HepG2 (cell line): ENCODE measurements around the gene DCLRE1C. TPM values are rescaled to one million over a fixed set of nuclear protein-coding genes. Genes with fewer than 3 reads are reported as not detected.

Source experiments
- FOXO1 ChIP-seq: sonication (generic); formaldehyde crosslinking; IDR thresholded peaks from 2 replicates; pipeline ENCODE4 v1.4.0; 2020; ENCODE audit warnings: missing genetic modification reagents
- HIVEP1 ChIP-seq: sonication (generic); formaldehyde crosslinking; IDR thresholded peaks from 2 replicates; pipeline ENCODE4 v1.4.0; 2020; ENCODE audit warnings: mild to moderate bottlenecking, missing genetic modification reagents
- IKZF4 ChIP-seq: sonication (generic); formaldehyde crosslinking; IDR thresholded peaks from 2 replicates; pipeline ENCODE4 v1.5.1; 2020; ENCODE audit warnings: borderline replicate concordance, mild to moderate bottlenecking, low read depth, missing genetic modification reagents; ENCODE audit errors: not compliant biosample characterization
- MBD4 ChIP-seq: IDR thresholded peaks from 2 replicates; pipeline ENCODE4 v1.6.1; 2012; ENCODE audit warnings: low read length, inconsistent platforms, borderline replicate concordance
- SP5 ChIP-seq: IDR thresholded peaks from 2 replicates; pipeline ENCODE4 v1.6.1; 2016; ENCODE audit warnings: low read depth, borderline replicate concordance
- ZNF282 ChIP-seq: fragments of 450-650 bp; IDR thresholded peaks from 2 replicates; pipeline ENCODE4 v1.6.1; 2018; ENCODE audit not compliant: partially characterized antibody
- ZNF782 ChIP-seq: sonication (generic); formaldehyde crosslinking; IDR thresholded peaks from 2 replicates; pipeline ENCODE4 v1.4.0; 2020; ENCODE audit warnings: missing genetic modification reagents, mild to moderate bottlenecking, borderline replicate concordance
- polyA plus RNA-seq, 8 experiments: library from polyadenylated mRNA; depleted of rRNA in 3 of 8; stranded (reverse) in 7 of 8; unstranded in 1 of 8; fragments of >200 nt; fragmentation: Illumina TruSeq in 4 of 8; extraction: Trizol in 4 of 8; gene quantifications; 2 replicates each; pipeline versions ENCODE4 v1.2.1 to v1.2.3, GENCODE V29; 2011 to 2016; ENCODE audit warnings: low read depth in 4 of 8, missing spikeins in 1 of 8, mixed read lengths in 1 of 8; ENCODE audit not compliant: insufficient read depth in 1 of 8
- total RNA-seq, 5 experiments: library from RNA; depleted of rRNA; stranded (reverse); fragments of >200 nt; fragmentation: Illumina TruSeq; extraction: Trizol; gene quantifications; 2 replicates each; pipeline ENCODE4 v1.2.3, GENCODE V29; 2016; ENCODE audit warnings: low read depth in 1 of 5
- TF ChIP-seq, protein P1 (sequence below): sonication (generic); formaldehyde crosslinking; IDR thresholded peaks from 2 replicates; pipeline ENCODE4 v1.5.1; 2020; ENCODE audit warnings: mild to moderate bottlenecking, missing genetic modification reagents, borderline replicate concordance
- TF ChIP-seq, protein P2 (sequence below): sonication (generic); formaldehyde crosslinking; IDR thresholded peaks from 2 replicates; pipeline ENCODE4 v1.4.0; 2020; ENCODE audit warnings: mild to moderate bottlenecking, missing genetic modification reagents

DCLRE1C gene
- total and polyA plus RNA-seq, 2 of the 13 experiments (the other 11 are each of a cell fraction or from before 2014, with no cell fraction given), result 3.0 to 10.3 TPM

DNA sequence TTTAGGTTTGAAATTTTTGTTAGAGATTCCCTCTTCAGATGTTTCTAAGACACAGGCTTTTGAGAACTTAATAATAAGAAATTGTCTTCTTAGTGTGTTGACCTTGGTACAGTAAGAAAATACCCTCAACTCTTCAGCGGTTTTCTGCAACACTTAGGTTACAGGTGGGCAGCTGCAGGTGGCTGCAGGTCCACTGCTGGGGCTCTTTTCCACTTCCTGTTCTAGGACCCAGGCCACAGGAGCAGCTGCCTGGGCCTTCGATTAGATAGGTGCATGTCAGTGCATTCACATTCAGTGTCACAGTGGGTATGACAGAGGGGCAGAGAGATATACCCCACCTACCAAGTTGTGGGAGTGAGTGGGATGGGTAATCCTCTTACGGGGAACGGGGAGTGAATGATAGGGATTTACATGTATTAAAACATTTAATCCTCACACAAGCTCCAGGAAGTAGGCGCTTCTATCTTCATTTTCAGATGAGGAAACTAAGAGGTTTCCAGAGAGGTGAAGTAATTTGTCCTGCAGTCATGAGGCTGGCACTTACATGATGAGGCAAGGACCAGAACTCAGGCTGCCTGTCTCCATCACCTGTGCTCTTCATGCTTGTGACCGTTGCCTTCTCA lies 95.4 kb downstream of the DCLRE1C start (continued):
- TF ChIP-seq SP5 (CRISPR knock-in tag) (no peak), ZNF282 (no peak), MBD4 (no peak), HIVEP1 (CRISPR knock-in tag) (no peak), ZNF782 (CRISPR knock-in tag) (no peak), IKZF4 (no peak), FOXO1 (no peak)
- TF ChIP-seq, protein P1, sequence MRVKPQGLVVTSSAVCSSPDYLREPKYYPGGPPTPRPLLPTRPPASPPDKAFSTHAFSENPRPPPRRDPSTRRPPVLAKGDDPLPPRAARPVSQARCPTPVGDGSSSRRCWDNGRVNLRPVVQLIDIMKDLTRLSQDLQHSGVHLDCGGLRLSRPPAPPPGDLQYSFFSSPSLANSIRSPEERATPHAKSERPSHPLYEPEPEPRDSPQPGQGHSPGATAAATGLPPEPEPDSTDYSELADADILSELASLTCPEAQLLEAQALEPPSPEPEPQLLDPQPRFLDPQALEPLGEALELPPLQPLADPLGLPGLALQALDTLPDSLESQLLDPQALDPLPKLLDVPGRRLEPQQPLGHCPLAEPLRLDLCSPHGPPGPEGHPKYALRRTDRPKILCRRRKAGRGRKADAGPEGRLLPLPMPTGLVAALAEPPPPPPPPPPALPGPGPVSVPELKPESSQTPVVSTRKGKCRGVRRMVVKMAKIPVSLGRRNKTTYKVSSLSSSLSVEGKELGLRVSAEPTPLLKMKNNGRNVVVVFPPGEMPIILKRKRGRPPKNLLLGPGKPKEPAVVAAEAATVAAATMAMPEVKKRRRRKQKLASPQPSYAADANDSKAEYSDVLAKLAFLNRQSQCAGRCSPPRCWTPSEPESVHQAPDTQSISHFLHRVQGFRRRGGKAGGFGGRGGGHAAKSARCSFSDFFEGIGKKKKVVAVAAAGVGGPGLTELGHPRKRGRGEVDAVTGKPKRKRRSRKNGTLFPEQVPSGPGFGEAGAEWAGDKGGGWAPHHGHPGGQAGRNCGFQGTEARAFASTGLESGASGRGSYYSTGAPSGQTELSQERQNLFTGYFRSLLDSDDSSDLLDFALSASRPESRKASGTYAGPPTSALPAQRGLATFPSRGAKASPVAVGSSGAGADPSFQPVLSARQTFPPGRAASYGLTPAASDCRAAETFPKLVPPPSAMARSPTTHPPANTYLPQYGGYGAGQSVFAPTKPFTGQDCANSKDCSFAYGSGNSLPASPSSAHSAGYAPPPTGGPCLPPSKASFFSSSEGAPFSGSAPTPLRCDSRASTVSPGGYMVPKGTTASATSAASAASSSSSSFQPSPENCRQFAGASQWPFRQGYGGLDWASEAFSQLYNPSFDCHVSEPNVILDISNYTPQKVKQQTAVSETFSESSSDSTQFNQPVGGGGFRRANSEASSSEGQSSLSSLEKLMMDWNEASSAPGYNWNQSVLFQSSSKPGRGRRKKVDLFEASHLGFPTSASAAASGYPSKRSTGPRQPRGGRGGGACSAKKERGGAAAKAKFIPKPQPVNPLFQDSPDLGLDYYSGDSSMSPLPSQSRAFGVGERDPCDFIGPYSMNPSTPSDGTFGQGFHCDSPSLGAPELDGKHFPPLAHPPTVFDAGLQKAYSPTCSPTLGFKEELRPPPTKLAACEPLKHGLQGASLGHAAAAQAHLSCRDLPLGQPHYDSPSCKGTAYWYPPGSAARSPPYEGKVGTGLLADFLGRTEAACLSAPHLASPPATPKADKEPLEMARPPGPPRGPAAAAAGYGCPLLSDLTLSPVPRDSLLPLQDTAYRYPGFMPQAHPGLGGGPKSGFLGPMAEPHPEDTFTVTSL (CRISPR knock-in tag), result no peak
- TF ChIP-seq, protein P2, sequence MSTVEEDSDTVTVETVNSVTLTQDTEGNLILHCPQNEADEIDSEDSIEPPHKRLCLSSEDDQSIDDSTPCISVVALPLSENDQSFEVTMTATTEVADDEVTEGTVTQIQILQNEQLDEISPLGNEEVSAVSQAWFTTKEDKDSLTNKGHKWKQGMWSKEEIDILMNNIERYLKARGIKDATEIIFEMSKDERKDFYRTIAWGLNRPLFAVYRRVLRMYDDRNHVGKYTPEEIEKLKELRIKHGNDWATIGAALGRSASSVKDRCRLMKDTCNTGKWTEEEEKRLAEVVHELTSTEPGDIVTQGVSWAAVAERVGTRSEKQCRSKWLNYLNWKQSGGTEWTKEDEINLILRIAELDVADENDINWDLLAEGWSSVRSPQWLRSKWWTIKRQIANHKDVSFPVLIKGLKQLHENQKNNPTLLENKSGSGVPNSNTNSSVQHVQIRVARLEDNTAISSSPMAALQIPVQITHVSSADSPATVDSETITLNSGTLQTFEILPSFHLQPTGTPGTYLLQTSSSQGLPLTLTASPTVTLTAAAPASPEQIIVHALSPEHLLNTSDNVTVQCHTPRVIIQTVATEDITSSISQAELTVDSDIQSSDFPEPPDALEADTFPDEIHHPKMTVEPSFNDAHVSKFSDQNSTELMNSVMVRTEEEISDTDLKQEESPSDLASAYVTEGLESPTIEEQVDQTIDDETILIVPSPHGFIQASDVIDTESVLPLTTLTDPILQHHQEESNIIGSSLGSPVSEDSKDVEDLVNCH (CRISPR knock-in tag), result no peak
